ENCODE measurements around the gene MTG2.

MTG2 gene

GRCh38 chr20:62203378-62204030 is 20.7 kb downstream of the MTG2 start:
- no peak for DNase-seq (ENCODE audit: low read depth in 2 of 2)

DNA sequence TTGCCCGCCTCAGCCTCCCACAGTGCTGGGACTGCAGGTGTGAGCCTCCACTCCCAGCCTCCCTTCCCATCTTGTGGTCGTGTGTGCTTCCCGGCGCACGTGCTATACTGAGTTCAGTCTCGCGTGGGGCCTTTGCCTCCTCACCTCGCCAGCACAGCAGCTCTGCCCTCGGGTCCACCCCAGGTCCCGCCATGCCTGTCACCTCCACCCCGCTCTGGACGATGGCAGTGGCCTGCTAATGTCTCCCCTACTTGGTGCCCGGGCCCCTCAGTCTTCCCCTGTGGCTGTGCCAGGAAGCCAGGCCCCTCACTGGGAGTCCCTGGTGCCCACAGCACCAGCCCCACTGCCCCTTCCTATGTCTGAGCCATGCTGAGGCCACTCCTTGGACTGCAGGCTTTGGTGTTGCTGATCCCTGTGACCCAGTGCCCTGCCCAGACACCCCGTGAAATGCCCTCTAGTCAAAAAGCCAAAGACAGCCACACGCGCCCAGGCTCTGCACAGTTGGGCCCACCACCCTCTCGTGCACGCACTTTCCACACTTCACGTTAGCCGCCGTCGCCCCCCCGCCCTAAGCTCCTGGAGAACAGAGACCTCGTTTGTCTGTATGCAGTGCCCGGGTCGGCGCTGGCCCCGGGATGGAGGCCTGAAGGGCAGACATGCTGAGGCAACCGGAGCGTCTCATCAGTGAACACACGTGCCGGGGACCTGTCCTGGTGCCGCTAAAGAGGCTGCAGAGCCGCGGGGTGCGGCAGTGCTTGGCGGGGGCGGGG is 23.0 kb downstream of the MTG2 start:
- no peak for DNase-seq (ENCODE audit: low read depth in 2 of 2)

- no peak for DNase-seq (ENCODE audit: low read depth in 2 of 2)
Measured at GRCh38 chr20:62206388-62206775, 23.6 kb downstream of the MTG2 start.

- DNase-seq (ENCODE audit: low read depth in 2 of 2) = no peak
Measured at GRCh38 chr20:62208061-62208794, 25.4 kb downstream of the MTG2 start.

DNA sequence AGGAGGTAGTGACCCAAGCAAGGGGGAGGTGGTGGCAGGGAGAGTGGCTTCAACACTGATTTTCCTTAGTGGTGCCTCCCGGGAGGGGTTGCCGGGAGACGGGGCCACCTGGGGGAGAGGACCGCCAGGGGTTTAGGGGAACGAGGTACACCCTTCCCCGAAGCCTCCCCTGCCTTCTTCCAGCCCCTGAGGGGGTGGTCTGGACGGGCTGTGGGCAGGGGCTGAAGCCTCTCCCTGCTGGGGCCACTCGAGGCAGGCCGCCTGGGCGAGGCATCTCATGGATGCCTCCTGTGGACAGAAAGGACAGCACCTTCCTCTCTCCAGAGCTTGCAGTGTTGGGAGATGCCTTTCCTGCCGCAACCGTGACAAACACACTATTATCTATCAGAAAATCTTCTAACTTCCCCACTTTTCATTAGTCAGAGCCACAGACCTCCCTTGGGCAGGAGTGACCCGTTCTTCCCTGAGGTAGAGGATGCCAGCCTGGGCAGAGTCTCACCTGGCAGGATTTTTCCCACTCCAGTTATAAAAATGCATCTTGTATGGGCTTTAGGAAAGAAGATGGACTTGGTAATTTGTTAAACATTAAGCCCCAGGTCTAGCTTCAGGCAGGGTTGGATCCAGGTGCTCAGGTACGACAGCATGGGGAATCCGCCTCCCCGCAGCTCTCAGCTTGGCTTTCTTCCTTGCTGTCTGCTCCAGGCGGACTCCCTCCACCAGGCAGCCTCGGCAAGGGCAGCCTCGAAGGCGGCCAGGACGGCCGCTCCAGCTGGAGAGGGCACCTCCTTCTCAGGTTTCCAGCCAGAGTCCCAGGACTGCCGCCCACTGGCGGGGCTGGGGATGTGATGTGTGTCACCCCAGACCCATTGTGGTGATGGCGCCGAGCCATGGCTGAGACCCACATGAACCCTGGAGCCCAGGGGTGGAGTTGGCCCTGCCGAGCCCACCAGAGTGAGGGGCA is 26.2 kb downstream of the MTG2 start:
- DNase-seq (ENCODE audit: low read depth in 2 of 2) = no peak

DNA sequence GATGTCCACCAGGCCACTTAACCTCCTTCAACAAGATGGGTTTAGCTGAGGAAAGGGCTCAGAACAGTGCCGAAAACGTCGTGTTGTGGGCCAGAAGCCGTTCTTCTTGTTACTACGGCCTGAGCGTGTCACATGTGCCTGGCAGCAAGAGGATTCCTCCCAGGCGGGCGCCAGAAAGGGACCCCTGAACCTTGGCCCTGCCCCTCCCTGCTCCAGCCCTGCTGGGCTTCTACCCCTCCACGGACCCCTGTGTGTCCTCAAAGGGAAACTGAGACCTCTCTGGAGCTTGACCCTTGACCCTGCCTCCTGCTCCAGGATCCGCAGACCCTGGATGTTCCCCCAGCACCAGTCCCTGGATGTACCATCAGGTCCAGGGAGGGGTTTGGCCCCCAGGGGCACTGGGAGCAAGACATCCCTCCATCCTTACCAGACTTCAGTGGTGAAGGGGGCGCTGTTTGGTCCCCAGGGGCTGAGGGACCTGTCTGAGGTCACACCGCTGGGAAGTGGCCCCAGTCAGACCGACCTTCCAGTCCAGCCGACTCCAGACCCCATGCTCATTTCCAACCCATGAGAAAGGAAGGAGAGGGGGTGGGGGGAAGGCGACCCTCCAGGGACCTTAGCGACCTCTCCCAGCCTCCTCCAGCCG is 27.1 kb downstream of the MTG2 start:
- DNase-seq (ENCODE audit: low read depth in 2 of 2) = no peak

DNA sequence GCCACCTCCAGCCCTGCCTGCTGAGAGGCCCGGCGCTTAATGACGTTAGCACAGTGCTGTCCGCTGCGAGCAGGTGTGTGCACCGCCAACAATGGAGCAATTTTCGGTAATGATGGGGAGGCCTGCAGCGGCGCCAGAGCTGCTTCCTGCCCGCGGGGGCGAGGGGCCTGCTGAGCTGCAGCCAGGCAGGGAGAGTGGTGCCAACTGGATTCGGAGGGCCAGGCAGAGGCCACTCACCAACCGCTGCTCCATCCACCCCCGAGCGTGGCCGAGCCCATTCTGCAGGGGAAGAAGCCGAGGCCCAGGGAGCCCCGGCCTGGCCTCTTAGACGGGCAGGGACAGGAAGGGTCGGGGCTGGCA is 27.6 kb downstream of the MTG2 start:
- no peak for DNase-seq (ENCODE audit: low read depth in 2 of 2)

GRCh38 chr20:62211216-62211615 is 28.4 kb downstream of the MTG2 start:
- DNase-seq (ENCODE audit: low read depth in 2 of 2) = no peak

DNA sequence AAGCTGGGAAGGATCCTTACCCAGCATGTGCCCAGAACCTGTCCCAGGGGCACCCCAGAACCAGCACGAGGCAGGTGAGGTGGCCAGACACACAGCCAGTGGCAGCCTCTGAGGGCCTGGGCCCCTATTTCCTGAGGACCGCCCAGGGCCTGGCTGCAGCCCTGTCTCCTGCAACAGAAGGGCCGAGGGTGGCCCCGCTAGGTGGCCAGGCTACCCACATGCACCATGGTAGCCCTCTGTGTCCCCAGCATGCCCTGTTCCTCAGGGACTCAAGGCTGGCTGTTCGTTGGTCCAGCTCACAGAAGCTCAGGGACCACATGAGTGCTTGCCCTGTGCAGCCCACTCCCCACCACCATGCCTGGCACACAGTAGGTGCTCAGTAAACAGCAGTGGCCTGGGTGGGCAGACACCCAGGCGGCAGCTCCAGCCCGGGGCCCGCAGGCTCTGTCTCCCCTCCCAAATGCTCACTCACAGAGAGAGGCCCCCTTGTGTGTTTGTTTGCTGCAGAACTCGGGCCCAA is 29.0 kb downstream of the MTG2 start:
- no peak for DNase-seq (ENCODE audit: low read depth in 2 of 2)

GRCh38 chr20:62212299-62212698 is 29.5 kb downstream of the MTG2 start:
- DNase-seq (ENCODE audit: low read depth in 2 of 2) = no peak

DNA sequence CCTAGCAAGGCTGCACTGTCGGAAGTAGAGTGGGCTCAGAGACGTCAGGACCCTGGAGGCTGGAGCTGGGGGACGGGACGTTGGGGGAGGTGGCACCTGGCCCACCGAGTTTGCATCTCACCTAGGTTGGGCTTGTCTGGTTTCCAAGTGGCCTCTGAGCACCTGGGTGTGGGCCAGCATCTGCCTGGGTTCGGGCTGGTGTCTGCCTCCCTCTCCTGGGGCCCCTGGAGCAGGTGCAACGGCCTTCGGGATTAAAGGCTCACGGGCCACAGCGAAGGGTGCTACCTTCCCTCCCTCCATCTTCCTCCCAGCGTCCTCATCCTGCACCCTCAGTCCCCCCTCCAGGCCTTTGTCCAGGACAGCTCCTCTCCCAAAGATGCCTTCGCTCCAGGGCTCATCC is 31.2 kb downstream of the MTG2 start:
- no peak for DNase-seq (ENCODE audit: low read depth in 2 of 2)

DNA sequence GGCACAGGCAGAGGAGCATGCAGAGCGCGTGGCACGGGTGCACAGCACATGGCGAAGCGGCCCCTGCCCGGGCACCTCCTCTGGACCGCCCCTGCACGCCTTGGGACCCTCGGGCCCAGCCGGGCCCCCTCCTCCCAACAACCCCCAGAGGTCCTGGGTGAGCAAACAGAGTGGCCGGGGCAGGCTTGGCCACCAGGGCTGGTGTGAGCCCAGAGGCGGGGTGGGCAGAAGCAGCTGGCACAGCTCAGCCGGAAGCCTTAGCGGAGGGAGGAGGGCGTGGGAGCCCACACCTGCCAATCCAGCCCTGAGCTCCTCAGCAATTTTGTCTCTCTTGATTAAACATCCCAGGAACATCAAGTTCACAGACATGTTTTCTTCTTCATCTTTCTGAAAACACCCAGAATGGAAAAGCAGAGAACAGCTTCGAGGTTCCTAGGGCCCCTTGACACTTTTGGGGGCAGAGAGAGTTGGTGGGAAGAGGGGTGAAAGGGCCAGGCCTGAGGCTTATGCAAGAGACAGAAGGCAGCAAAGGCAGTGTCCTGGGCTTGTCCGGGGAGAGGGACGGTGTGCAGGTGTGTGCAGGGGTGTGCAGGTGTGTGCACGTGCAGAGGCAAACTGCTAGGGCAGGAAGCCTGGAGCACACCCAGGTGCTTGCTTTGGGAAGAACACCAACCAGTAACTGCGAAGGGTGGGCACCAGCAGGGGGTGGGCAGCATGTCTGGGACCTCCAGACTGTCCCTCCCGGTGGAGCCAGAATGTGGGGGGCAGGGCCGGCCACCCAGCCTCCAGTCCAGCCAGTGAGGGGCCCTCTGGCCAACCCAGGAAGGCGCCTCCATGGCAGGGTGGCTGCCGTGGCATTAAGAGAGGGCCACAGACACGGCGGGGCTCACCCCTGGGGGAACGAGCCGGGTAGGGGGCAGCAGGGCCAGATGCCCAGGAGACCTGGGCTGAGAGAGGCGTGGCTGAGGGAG is 32.5 kb downstream of the MTG2 start:
- DNase-seq (ENCODE audit: low read depth in 2 of 2) = no peak

GRCh38 chr20:62215991-62216635 is 33.3 kb downstream of the MTG2 start:
- DNase-seq (ENCODE audit: low read depth in 2 of 2) = no peak

- DNase-seq (ENCODE audit: low read depth in 2 of 2) = no peak
Measured at GRCh38 chr20:62216636-62217566, 34.1 kb downstream of the MTG2 start.

- DNase-seq (ENCODE audit: low read depth in 2 of 2) = no peak
Measured at GRCh38 chr20:62217913-62218773, 35.3 kb downstream of the MTG2 start.

DNA sequence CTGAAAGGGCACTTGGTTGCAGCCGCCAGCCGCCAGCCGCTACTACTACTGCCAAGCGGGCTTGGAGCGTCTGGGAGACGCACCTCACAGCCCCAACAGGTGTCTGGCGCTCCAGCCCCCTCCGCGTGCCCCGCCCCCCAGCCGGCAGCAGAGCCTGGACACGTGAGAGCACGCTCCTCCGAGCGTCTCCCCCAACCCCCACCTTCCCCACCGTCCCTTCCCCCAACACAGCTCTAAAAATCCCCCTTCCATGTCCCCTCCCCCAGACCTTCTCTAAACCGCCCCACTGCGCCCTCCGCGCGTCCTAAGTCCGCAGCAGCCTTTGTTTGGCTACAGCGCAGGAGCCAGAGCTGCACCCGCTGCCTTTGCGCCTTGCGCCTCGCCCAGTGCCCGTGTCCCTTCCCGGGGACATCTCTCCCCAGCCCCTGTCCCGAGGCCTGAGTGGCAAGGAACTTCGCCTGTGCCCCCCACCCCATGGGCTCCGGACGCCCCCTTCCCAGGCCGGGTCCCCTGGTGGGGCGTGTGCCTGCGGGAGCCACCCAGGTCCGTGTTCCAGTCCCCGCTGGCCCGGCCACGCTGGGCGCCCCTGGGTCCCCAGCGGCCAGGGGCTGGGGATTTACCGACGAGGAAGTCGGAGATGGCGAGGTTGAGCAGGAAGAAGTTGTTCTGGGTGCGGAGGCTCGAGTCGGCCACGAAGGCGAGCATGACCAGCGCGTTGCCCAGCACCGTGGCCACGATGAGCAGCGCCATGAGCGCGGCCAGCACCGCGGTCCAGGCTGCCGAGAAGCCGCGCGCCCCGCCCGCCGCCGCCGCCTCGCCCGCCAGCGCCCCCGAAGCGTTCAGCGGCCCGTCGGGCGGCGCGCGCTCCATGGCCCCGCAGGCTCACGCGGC is 36.5 kb downstream of the MTG2 start:
- no peak for DNase-seq (ENCODE audit: low read depth in 2 of 2)

All from stimulated activated CD8-positive, alpha-beta memory T cell treated with anti-CD3 and anti-CD28 coated beads, Interleukin-2, amount 100 ng/mL, for 48 hours (primary cell).